Stimulated activated CD8-positive, alpha-beta memory T cell treated with anti-CD3 and anti-CD28 coated beads, Interleukin-4, amount 100 ng/mL, for 24 hours (primary cell): ENCODE measurements around the gene GPATCH4.

Source experiments
- DNase-seq: peaks from one replicate; pipeline ENCODE4 v3.0.0-alpha.2; 2020; ENCODE audit warnings: low read depth

Gene GPATCH4

DNA sequence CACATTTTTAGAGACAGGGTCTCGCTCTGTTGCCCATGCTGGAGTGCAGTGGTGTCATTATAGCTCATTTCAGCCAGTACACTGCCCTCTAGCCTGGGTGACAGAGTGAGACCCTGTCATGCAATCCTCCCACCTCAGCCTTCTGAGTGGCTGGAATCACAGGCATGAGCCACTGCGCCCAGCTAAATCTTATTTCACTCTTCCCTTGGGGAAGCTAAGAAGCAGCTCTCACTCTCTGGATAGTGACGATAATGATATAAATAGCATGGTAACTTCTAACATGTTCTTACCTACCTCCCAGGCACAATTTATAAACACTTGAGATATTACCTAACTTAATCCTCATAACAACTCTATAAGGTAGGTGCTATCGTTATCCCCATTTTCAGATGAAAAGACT is 53.8 kb downstream of the GPATCH4 start:
- DNase-seq = no peak

DNA sequence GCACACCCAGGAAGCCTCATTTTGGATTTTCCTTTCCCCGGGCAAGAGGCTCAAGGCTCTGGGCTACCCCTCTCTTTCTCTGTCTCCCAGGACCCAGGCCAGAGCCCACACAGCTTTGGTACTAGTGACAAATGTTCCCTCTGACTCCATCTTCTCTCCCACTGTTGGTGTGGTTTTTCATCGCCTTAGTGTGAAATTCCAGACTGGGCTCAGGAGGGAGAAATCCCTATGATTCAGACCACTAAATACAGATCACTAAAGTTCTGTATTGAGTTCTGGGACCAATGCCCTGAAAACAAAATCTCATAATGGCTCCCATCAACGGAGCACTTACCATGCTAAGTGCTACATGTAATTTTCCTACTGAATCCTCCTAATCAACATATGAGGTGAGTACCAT is 55.0 kb downstream of the GPATCH4 start:
- no peak for DNase-seq

DNA sequence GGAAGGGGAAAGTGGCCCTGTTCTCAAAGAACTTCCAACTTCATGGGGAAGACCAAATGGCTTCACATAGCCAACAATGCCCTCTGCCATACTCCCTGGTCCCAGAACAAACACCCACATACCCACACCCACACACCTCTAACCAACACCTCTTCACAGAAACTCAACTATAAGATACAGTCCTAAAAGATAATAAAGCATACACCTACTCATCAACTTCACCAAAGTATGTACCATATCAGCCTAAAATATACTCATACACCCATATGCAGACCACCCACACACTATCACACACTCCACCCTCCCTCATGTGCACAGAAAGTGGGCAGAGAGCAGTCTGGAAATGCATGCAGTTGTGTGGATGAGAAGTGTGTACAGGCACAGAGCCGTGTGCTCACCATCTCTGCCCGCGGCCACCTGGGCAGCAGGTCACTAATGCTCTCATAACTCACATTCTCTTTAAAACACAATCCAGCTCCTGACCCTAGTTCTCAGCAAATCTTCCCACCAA is 56.6 kb downstream of the GPATCH4 start:
- DNase-seq = no peak
